K562 (cell line): ENCODE measurements around the gene ABCF3. TPM values are rescaled to one million over a fixed set of nuclear protein-coding genes. Genes with fewer than 3 reads are reported as not detected.

Experiments used
- ATAC-seq: fragments of 200-7000 bp; cut with Tn5 transposase; 3 replicates; pipeline ENCODE4 v1.9.1; 2020; ENCODE audit warnings: moderate library complexity
- BruUV-seq: library from RNA; stranded (reverse); fragments of 400-500 nt; replicated peaks from 2 replicates; lab custom pipeline; 2021; lab: Mats Ljungman, UMichigan
- CTCF ChIA-PET: fragments of 300-600 bp; formaldehyde crosslinking; extraction: SDS; loops from one replicate; lab custom pipeline; 2021; ENCODE audit warnings: low intra/inter-chr PET ratio; lab: Yijun Ruan, JAX
- POLR2A ChIA-PET: fragments of 300-600, 350-650 bp; sonication (Branson Sonifier 250); formaldehyde crosslinking; extraction: SDS; loops from one replicate; lab custom pipeline; 2021; ENCODE audit warnings: antibody characterized with exemption, inconsistent platforms; lab: Yijun Ruan, JAX
- DNase-seq, 4 experiments: peaks; one replicate each; pipeline versions ENCODE4 v3.0.0 to v3.0.0-alpha.2; 2011 to 2018; ENCODE audit warnings: low spot score in 3 of 4, mixed read lengths in 3 of 4; ENCODE audit errors: extremely low read depth in 1 of 4
- FAIRE-seq: peaks from 2 replicates; lab custom pipeline; 2011; peaks lifted over from hg19 to GRCh38; lab: Jason Lieb, UNC
- H2AFZ ChIP-seq: 2 replicates; pipeline ENCODE4 v1.6.0; 2011; ENCODE audit warnings: low read depth, low read length, control low read depth, inconsistent platforms
- H3K27ac ChIP-seq: fragments of 200-600 bp; 3 replicates; pipeline ENCODE4 v1.8.0; 2011; ENCODE audit warnings: low read depth, mild to moderate bottlenecking, control low read depth, inconsistent platforms, low read length, moderate library complexity, mixed read lengths; ENCODE audit errors: extremely low read depth
- H3K27me3 ChIP-seq, 2 experiments: fragments of 300-600 bp in 1 of 2; 2 replicates in 1 of 2; 3 replicates in 1 of 2; pipeline versions ENCODE4 v1.6.0 to v1.8.0; 2011; ENCODE audit warnings: inconsistent platforms in 2 of 2, low read length in 2 of 2, mild to moderate bottlenecking in 1 of 2, mixed read lengths in 1 of 2, moderate library complexity in 1 of 2; ENCODE audit not compliant: control insufficient read depth in 2 of 2, insufficient read depth in 2 of 2
- H3K36me3 ChIP-seq: fragments of 300-600 bp; 3 replicates; pipeline ENCODE4 v1.8.0; 2011; ENCODE audit warnings: mild to moderate bottlenecking, low read length, inconsistent platforms; ENCODE audit not compliant: control insufficient read depth, insufficient read depth
- H3K4me1 ChIP-seq, 2 experiments: fragments of 200-600 bp in 1 of 2; replicated peaks in 1 of 2; 2 replicates in 1 of 2; 3 replicates in 1 of 2; pipeline versions ENCODE4 v1.5.1 to v1.8.0; 2011; ENCODE audit warnings: inconsistent platforms in 2 of 2, low read length in 2 of 2, mild to moderate bottlenecking in 1 of 2, mixed read lengths in 1 of 2, moderate library complexity in 1 of 2; ENCODE audit not compliant: control insufficient read depth in 2 of 2, insufficient read depth in 2 of 2
- H3K4me2 ChIP-seq: 2 replicates; pipeline ENCODE4 v1.6.1; 2011; ENCODE audit warnings: low read length, control low read depth, inconsistent platforms, mixed read lengths; ENCODE audit not compliant: insufficient read depth
- H3K4me3 ChIP-seq: fragments of 200-600 bp; sonication (generic), shearing (Covaris generic); 2 replicates; pipeline ENCODE4 v1.5.1; 2016; ENCODE audit warnings: control low read depth, inconsistent platforms
- H3K79me2 ChIP-seq: fragments of 200-600 bp; 3 replicates; pipeline ENCODE4 v1.8.0; 2011; ENCODE audit warnings: low read length, inconsistent platforms; ENCODE audit not compliant: control insufficient read depth, insufficient read depth
- H3K9ac ChIP-seq, 2 experiments: 2 replicates each; pipeline versions ENCODE4 v1.6.0 to v1.6.1; 2011; ENCODE audit warnings: low read depth in 2 of 2, low read length in 2 of 2, control low read depth in 1 of 2, inconsistent platforms in 1 of 2, mild to moderate bottlenecking in 1 of 2, mixed read lengths in 1 of 2; ENCODE audit not compliant: insufficient read depth in 1 of 2
- H3K9me1 ChIP-seq: one replicate; pipeline ENCODE4 v1.6.0; 2011; ENCODE audit warnings: inconsistent platforms, mild to moderate bottlenecking, low read length, moderate library complexity; ENCODE audit not compliant: control insufficient read depth, insufficient read depth
- H3K9me3 ChIP-seq: replicated peaks from 2 replicates; pipeline ENCODE4 v1.5.1; 2011; ENCODE audit warnings: low read depth, low read length, inconsistent platforms; ENCODE audit not compliant: control insufficient read depth, insufficient read depth
- H4K20me1 ChIP-seq: replicated peaks from 2 replicates; pipeline ENCODE4 v1.6.1; 2011; ENCODE audit warnings: low read length, inconsistent platforms, mixed read lengths; ENCODE audit not compliant: control insufficient read depth, insufficient read depth
- CHAMP1 ChIP-seq: fragments of 450-650 bp; IDR thresholded peaks from 2 replicates; pipeline ENCODE4 v1.6.1; 2016; ENCODE audit warnings: mild to moderate bottlenecking
- DIDO1 ChIP-seq: fragments of 450-650 bp; IDR thresholded peaks from 2 replicates; pipeline ENCODE4 v1.6.1; 2016; ENCODE audit warnings: low read depth, missing biosample characterization, missing genetic modification characterization
- EP400 ChIP-seq: fragments of 450-650 bp; IDR thresholded peaks from 2 replicates; pipeline ENCODE4 v1.6.1; 2017; ENCODE audit warnings: antibody characterized with exemption, mild to moderate bottlenecking, moderate library complexity
- PATZ1 ChIP-seq: fragments of 250-450 bp; sonication (Bioruptor Pico); IDR thresholded peaks from 2 replicates; pipeline ENCODE4 v1.5.0; 2020; ENCODE audit warnings: mild to moderate bottlenecking, borderline replicate concordance
- PML ChIP-seq: IDR thresholded peaks from 2 replicates; pipeline ENCODE4 v1.6.1; 2012; ENCODE audit warnings: low read length, inconsistent platforms
- SIX5 ChIP-seq, 2 experiments: IDR thresholded peaks; 2 replicates each; pipeline ENCODE4 v1.6.1; 2011; ENCODE audit warnings: low read length in 2 of 2, borderline replicate concordance in 1 of 2, low read depth in 1 of 2, mild to moderate bottlenecking in 1 of 2, moderate library complexity in 1 of 2; ENCODE audit not compliant: insufficient read depth in 1 of 2
- SLC30A9 ChIP-seq: fragments of 250-450 bp; sonication (Bioruptor Pico); IDR thresholded peaks from 2 replicates; pipeline ENCODE4 v1.8.0; 2022; ENCODE audit warnings: mild to moderate bottlenecking, moderate library complexity
- SRSF9 ChIP-seq: fragments of 200-400 bp; formaldehyde crosslinking; IDR thresholded peaks from 2 replicates; pipeline ENCODE4 v1.6.1; 2017; ENCODE audit warnings: low read depth, low read length, borderline replicate concordance
- ZEB2 ChIP-seq: fragments of 450-650 bp; IDR thresholded peaks from 2 replicates; pipeline ENCODE4 v1.6.1; 2016
- ZNF174 ChIP-seq: fragments of 250-450 bp; sonication (Bioruptor Pico); IDR thresholded peaks from 2 replicates; pipeline ENCODE4 v1.4.0; 2020; ENCODE audit warnings: mild to moderate bottlenecking
- ZNF445 ChIP-seq: fragments of 250-450 bp; sonication (Bioruptor Pico); IDR thresholded peaks from 2 replicates; pipeline ENCODE4 v1.4.0; 2020; ENCODE audit warnings: low read depth, mild to moderate bottlenecking, moderate library complexity
- ZNF639 ChIP-seq, 2 experiments: fragments of 200-800 bp in 1 of 2; sonication (Bioruptor generic) in 1 of 2; sonication (generic) in 1 of 2; formaldehyde crosslinking in 1 of 2; IDR thresholded peaks in 1 of 2; conservative IDR thresholded peaks in 1 of 2; 2 replicates each; pipeline versions ENCODE4 v1.5.0 to v1.6.1; 2016 to 2020; ENCODE audit warnings: missing compliant biosample characterization in 1 of 2, missing genetic modification characterization in 1 of 2, missing genetic modification reagents in 1 of 2
- ZNF707 ChIP-seq: fragments of 250-450 bp; sonication (Bioruptor Pico); conservative IDR thresholded peaks from 2 replicates; pipeline ENCODE4 v1.8.0; 2022; ENCODE audit warnings: inconsistent platforms, mild to moderate bottlenecking, moderate library complexity
- WGBS: fragments of 100-300 bp; shearing (Covaris generic); methylation state at CpG from one replicate; pipeline ENCODE4 v1.1.6; 2016; ENCODE audit warnings: low coverage, mixed read lengths; ENCODE audit not compliant: insufficient coverage; ENCODE audit errors: missing lambda C conversion rate; 5-methylcytosine and 5-hydroxymethylcytosine counted together
- in situ Hi-C: fragments of 300-500 bp; cut with MboI; formaldehyde crosslinking; loops from 4 replicates; pipeline ENCODE4 v1.15.0; 2018; ENCODE audit warnings: inconsistent platforms, mixed read lengths
- intact Hi-C: fragments of 100-400 bp; cut with micrococcal nuclease; formaldehyde crosslinking; loops from 2 replicates; pipeline ENCODE4 v1.14.2; 2022
- polyA plus RNA-seq, 8 experiments: library from polyadenylated mRNA; depleted of rRNA in 4 of 8; stranded (reverse) in 5 of 8; unstranded in 3 of 8; fragments of >200 nt; fragmentation: Nextera tagmentation in 2 of 8; fragmentation: Illumina TruSeq in 1 of 8; extraction: Ambion mirVana in 2 of 8; extraction: Trizol in 1 of 8; gene quantifications; 2 replicates each; pipeline versions ENCODE4 v1.2.1 to v1.2.3, GENCODE V29; 2011 to 2014; ENCODE audit warnings: inconsistent platforms in 1 of 8, missing spikeins in 1 of 8
- total RNA-seq, 7 experiments: library from RNA; depleted of rRNA in 6 of 7; stranded (reverse); fragments of >200 nt in 6 of 7; fragmentation: Illumina TruSeq in 2 of 7; extraction: Trizol in 2 of 7; gene quantifications; 2 replicates each; pipeline versions ENCODE4 v1.2.1 to v1.2.3, GENCODE V29; 2011 to 2021; ENCODE audit warnings: low replicate concordance in 1 of 7
- TF ChIP-seq, protein P1 (sequence below): sonication (generic); formaldehyde crosslinking; IDR thresholded peaks from 2 replicates; pipeline ENCODE4 v1.8.0; 2022; ENCODE audit warnings: mild to moderate bottlenecking, low read depth, missing genetic modification reagents

The ABCF3 gene
- total and polyA plus RNA-seq, 9 of the 15 experiments (the other 6 are each of a cell fraction or from before 2014, with no cell fraction given): 6.7 to 77.9 (median 45.1) TPM

DNA sequence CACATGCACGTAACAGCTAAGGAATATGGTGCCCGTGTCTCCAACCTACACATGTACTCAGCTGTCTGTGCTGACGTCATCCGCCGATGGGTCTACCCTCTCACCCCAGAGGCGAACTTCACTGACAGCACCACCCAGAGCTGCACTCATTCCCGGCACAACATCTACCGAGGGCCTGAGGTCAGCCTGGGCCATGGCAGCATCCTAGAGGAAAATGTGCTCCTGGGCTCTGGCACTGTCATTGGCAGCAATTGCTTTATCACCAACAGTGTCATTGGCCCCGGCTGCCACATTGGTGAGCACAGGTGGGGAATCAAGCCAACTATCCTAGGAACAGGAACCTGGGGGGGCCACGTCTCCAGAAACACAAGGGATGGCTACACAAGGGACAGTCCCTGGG lies 45.6 kb upstream of the ABCF3 start (continued):
- TF ChIP-seq SRSF9 (no peak), PML (no peak), CHAMP1 (no peak), SLC30A9 (CRISPR knock-in tag) (no peak), PATZ1 (CRISPR knock-in tag) (no peak)

DNA sequence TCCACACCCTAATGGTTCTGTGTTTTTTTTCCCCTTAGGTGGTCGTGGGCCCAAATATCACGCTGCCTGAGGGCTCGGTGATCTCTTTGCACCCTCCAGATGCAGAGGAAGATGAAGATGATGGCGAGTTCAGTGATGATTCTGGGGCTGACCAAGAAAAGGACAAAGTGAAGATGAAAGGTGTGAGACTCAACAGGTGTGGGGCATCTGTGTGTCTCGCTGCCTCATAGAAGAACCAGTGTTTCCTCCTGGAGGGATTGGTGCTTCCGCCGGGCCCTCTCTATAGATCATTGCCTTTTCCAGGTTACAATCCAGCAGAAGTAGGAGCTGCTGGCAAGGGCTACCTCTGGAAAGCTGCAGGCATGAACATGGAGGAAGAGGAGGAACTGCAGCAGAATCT lies 43.8 kb upstream of the ABCF3 start:
- Histone ChIP-seq H4K20me1 (no peaks in the 10 kb centered on the region), H3K27me3 (no peaks in the 10 kb centered on the region), H3K36me3 (peaks cover 83% of the 10 kb centered on the region), H3K27ac (no peak overlapping the region), H3K9me3 (no peaks in the 10 kb centered on the region), H3K4me3 (no peak overlapping the region), H3K4me2 (no peak overlapping the region), H3K9me1 (peaks cover 2% of the 10 kb centered on the region), H3K4me1 (peaks cover 0 to under 1% of the 10 kb centered on the region in 2 experiments; a peak in 2 of 5 replicates), H3K79me2 (peaks cover 14% of the 10 kb centered on the region), H3K9ac (no peak overlapping the region), H2AFZ (no peak overlapping the region)
- FAIRE-seq: no peak
- no TSS peak for BruUV-seq
- ChIA-PET CTCF (no interaction called here), POLR2A (interaction anchor here (0.6 to 1.3 kb wide), 3 partner anchors 13 to 38 kb away, joined by 3 read pairs; partner anchors contain the start of gene DVL3)
- intact Hi-C loops: no loop called here
- peak in 1 of 4 experiments; percentile 1 for DNase-seq
- 95% methylated on average over 7 of the region's 7 CpGs for WGBS
- in situ Hi-C loops: no loop called here
- ATAC-seq: no peak
- TF ChIP-seq ZNF445 (CRISPR knock-in tag) (no peak), ZEB2 (no peak), DIDO1 (tag) (no peak), ZNF639 (CRISPR knock-in tag; conservative IDR thresholded peaks at IDR 0.05 in 1 of 2, IDR thresholded peaks at IDR 0.05 in 1 of 2) (no peak), ZNF174 (CRISPR knock-in tag) (no peak), EP400 (no peak), SIX5 (IDR thresholded peaks at IDR 0.05; ENCODE audit: borderline replicate concordance in 1 of 2, insufficient read depth in 1 of 2, low read depth in 1 of 2, low read length in 2 of 2) (no peak), ZNF707 (CRISPR knock-in tag) (no peak)
- TF ChIP-seq, protein P1, sequence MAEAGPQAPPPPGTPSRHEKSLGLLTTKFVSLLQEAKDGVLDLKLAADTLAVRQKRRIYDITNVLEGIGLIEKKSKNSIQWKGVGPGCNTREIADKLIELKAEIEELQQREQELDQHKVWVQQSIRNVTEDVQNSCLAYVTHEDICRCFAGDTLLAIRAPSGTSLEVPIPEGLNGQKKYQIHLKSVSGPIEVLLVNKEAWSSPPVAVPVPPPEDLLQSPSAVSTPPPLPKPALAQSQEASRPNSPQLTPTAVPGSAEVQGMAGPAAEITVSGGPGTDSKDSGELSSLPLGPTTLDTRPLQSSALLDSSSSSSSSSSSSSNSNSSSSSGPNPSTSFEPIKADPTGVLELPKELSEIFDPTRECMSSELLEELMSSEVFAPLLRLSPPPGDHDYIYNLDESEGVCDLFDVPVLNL (CRISPR knock-in tag): no peak
